K562 (cell line): ENCODE results near the gene DYNLT5. TPM values are rescaled to one million over a fixed set of nuclear protein-coding genes. Genes with fewer than 3 reads are reported as not detected.

Experiments
- ATAC-seq: fragments of 200-7000 bp; cut with Tn5 transposase; 3 replicates; pipeline ENCODE4 v1.9.1; 2020; ENCODE audit warnings: moderate library complexity
- BruUV-seq: library from RNA; stranded (reverse); fragments of 400-500 nt; replicated peaks from 2 replicates; lab custom pipeline; 2021; lab: Mats Ljungman, UMichigan
- CTCF ChIA-PET: fragments of 300-600 bp; formaldehyde crosslinking; extraction: SDS; loops from one replicate; lab custom pipeline; 2021; ENCODE audit warnings: low intra/inter-chr PET ratio; lab: Yijun Ruan, JAX
- POLR2A ChIA-PET: fragments of 300-600, 350-650 bp; sonication (Branson Sonifier 250); formaldehyde crosslinking; extraction: SDS; loops from one replicate; lab custom pipeline; 2021; ENCODE audit warnings: antibody characterized with exemption, inconsistent platforms; lab: Yijun Ruan, JAX
- DNase-seq, 4 experiments: peaks; one replicate each; pipeline versions ENCODE4 v3.0.0 to v3.0.0-alpha.2; 2011 to 2018; ENCODE audit warnings: low spot score in 3 of 4, mixed read lengths in 3 of 4; ENCODE audit errors: extremely low read depth in 1 of 4
- FAIRE-seq: peaks from 2 replicates; lab custom pipeline; 2011; peaks lifted over from hg19 to GRCh38; lab: Jason Lieb, UNC
- H2AFZ ChIP-seq: 2 replicates; pipeline ENCODE4 v1.6.0; 2011; ENCODE audit warnings: low read depth, low read length, control low read depth, inconsistent platforms
- H3K27ac ChIP-seq: fragments of 200-600 bp; 3 replicates; pipeline ENCODE4 v1.8.0; 2011; ENCODE audit warnings: low read depth, mild to moderate bottlenecking, control low read depth, inconsistent platforms, low read length, moderate library complexity, mixed read lengths; ENCODE audit errors: extremely low read depth
- H3K27me3 ChIP-seq, 2 experiments: fragments of 300-600 bp in 1 of 2; 2 replicates in 1 of 2; 3 replicates in 1 of 2; pipeline versions ENCODE4 v1.6.0 to v1.8.0; 2011; ENCODE audit warnings: inconsistent platforms in 2 of 2, low read length in 2 of 2, mild to moderate bottlenecking in 1 of 2, mixed read lengths in 1 of 2, moderate library complexity in 1 of 2; ENCODE audit not compliant: control insufficient read depth in 2 of 2, insufficient read depth in 2 of 2
- H3K36me3 ChIP-seq: fragments of 300-600 bp; 3 replicates; pipeline ENCODE4 v1.8.0; 2011; ENCODE audit warnings: mild to moderate bottlenecking, low read length, inconsistent platforms; ENCODE audit not compliant: control insufficient read depth, insufficient read depth
- H3K4me1 ChIP-seq, 2 experiments: fragments of 200-600 bp in 1 of 2; replicated peaks in 1 of 2; 2 replicates in 1 of 2; 3 replicates in 1 of 2; pipeline versions ENCODE4 v1.5.1 to v1.8.0; 2011; ENCODE audit warnings: inconsistent platforms in 2 of 2, low read length in 2 of 2, mild to moderate bottlenecking in 1 of 2, mixed read lengths in 1 of 2, moderate library complexity in 1 of 2; ENCODE audit not compliant: control insufficient read depth in 2 of 2, insufficient read depth in 2 of 2
- H3K4me2 ChIP-seq: 2 replicates; pipeline ENCODE4 v1.6.1; 2011; ENCODE audit warnings: low read length, control low read depth, inconsistent platforms, mixed read lengths; ENCODE audit not compliant: insufficient read depth
- H3K4me3 ChIP-seq: fragments of 200-600 bp; sonication (generic), shearing (Covaris generic); 2 replicates; pipeline ENCODE4 v1.5.1; 2016; ENCODE audit warnings: control low read depth, inconsistent platforms
- H3K79me2 ChIP-seq: fragments of 200-600 bp; 3 replicates; pipeline ENCODE4 v1.8.0; 2011; ENCODE audit warnings: low read length, inconsistent platforms; ENCODE audit not compliant: control insufficient read depth, insufficient read depth
- H3K9ac ChIP-seq, 2 experiments: 2 replicates each; pipeline versions ENCODE4 v1.6.0 to v1.6.1; 2011; ENCODE audit warnings: low read depth in 2 of 2, low read length in 2 of 2, control low read depth in 1 of 2, inconsistent platforms in 1 of 2, mild to moderate bottlenecking in 1 of 2, mixed read lengths in 1 of 2; ENCODE audit not compliant: insufficient read depth in 1 of 2
- H3K9me1 ChIP-seq: one replicate; pipeline ENCODE4 v1.6.0; 2011; ENCODE audit warnings: inconsistent platforms, mild to moderate bottlenecking, low read length, moderate library complexity; ENCODE audit not compliant: control insufficient read depth, insufficient read depth
- H3K9me3 ChIP-seq: replicated peaks from 2 replicates; pipeline ENCODE4 v1.5.1; 2011; ENCODE audit warnings: low read depth, low read length, inconsistent platforms; ENCODE audit not compliant: control insufficient read depth, insufficient read depth
- H4K20me1 ChIP-seq: replicated peaks from 2 replicates; pipeline ENCODE4 v1.6.1; 2011; ENCODE audit warnings: low read length, inconsistent platforms, mixed read lengths; ENCODE audit not compliant: control insufficient read depth, insufficient read depth
- ERF ChIP-seq: fragments of 450-650 bp; formaldehyde crosslinking; IDR thresholded peaks from 2 replicates; pipeline ENCODE4 v1.4.0; 2020; ENCODE audit warnings: mild to moderate bottlenecking, mixed read lengths
- MAZ ChIP-seq, 2 experiments: fragments of 450-650 bp in 1 of 2; sonication (generic) in 1 of 2; formaldehyde crosslinking; IDR thresholded peaks in 1 of 2; conservative IDR thresholded peaks in 1 of 2; 2 replicates each; pipeline versions ENCODE4 v1.4.0 to v1.5.0; 2020; ENCODE audit warnings: mild to moderate bottlenecking in 1 of 2, missing genetic modification reagents in 1 of 2
- POLR2AphosphoS5 ChIP-seq: IDR thresholded peaks from 2 replicates; pipeline ENCODE4 v1.6.1; 2011; ENCODE audit warnings: mild to moderate bottlenecking, low read depth, low read length, moderate library complexity; ENCODE audit not compliant: control insufficient read depth, insufficient read depth
- SMAD2 ChIP-seq: fragments of 150-350 bp; IDR thresholded peaks from 2 replicates; pipeline ENCODE4 v1.6.1; 2014; ENCODE audit warnings: low read depth, mild to moderate bottlenecking, low read length
- YY1 ChIP-seq, 3 experiments: IDR thresholded peaks; 2 replicates each; pipeline ENCODE4 v1.6.1; 2011; ENCODE audit warnings: low read length in 2 of 3, mild to moderate bottlenecking in 2 of 3, moderate library complexity in 2 of 3, borderline replicate concordance in 1 of 3, control low read depth in 1 of 3, low read depth in 1 of 3; ENCODE audit not compliant: insufficient read depth in 3 of 3, insufficient replicate concordance in 2 of 3, control insufficient read depth in 1 of 3, insufficient read length in 1 of 3; ENCODE audit errors: extremely low read depth in 1 of 3
- ZNF253 ChIP-seq: fragments of 250-450 bp; sonication (Bioruptor Pico); conservative IDR thresholded peaks from 2 replicates; pipeline ENCODE4 v1.6.1; 2021; ENCODE audit warnings: mild to moderate bottlenecking
- ZNF511 ChIP-seq: sonication (generic); formaldehyde crosslinking; IDR thresholded peaks from 2 replicates; pipeline ENCODE4 v1.8.0; 2022; ENCODE audit warnings: mild to moderate bottlenecking, missing genetic modification reagents
- ZZZ3 ChIP-seq: fragments of 450-650 bp; IDR thresholded peaks from 2 replicates; pipeline ENCODE4 v1.6.1; 2016; ENCODE audit warnings: antibody characterized with exemption, mild to moderate bottlenecking, moderate library complexity
- WGBS: fragments of 100-300 bp; shearing (Covaris generic); methylation state at CpG from one replicate; pipeline ENCODE4 v1.1.6; 2016; ENCODE audit warnings: low coverage, mixed read lengths; ENCODE audit not compliant: insufficient coverage; ENCODE audit errors: missing lambda C conversion rate; 5-methylcytosine and 5-hydroxymethylcytosine counted together
- in situ Hi-C: fragments of 300-500 bp; cut with MboI; formaldehyde crosslinking; loops from 4 replicates; pipeline ENCODE4 v1.15.0; 2018; ENCODE audit warnings: inconsistent platforms, mixed read lengths
- intact Hi-C: fragments of 100-400 bp; cut with micrococcal nuclease; formaldehyde crosslinking; loops from 2 replicates; pipeline ENCODE4 v1.14.2; 2022
- polyA plus RNA-seq, 8 experiments: library from polyadenylated mRNA; depleted of rRNA in 4 of 8; stranded (reverse) in 5 of 8; unstranded in 3 of 8; fragments of >200 nt; fragmentation: Nextera tagmentation in 2 of 8; fragmentation: Illumina TruSeq in 1 of 8; extraction: Ambion mirVana in 2 of 8; extraction: Trizol in 1 of 8; gene quantifications; 2 replicates each; pipeline versions ENCODE4 v1.2.1 to v1.2.3, GENCODE V29; 2011 to 2014; ENCODE audit warnings: inconsistent platforms in 1 of 8, missing spikeins in 1 of 8
- total RNA-seq, 7 experiments: library from RNA; depleted of rRNA in 6 of 7; stranded (reverse); fragments of >200 nt in 6 of 7; fragmentation: Illumina TruSeq in 2 of 7; extraction: Trizol in 2 of 7; gene quantifications; 2 replicates each; pipeline versions ENCODE4 v1.2.1 to v1.2.3, GENCODE V29; 2011 to 2021; ENCODE audit warnings: low replicate concordance in 1 of 7

DYNLT5 gene
- total and polyA plus RNA-seq, 9 of the 15 experiments (the other 6 are each of a cell fraction or from before 2014, with no cell fraction given) = not detected

- FAIRE-seq (no peak), DNase-seq (no peak), ATAC-seq (no peak)
- ChIA-PET CTCF (no interaction called here), POLR2A (interaction anchor here (0.6 kb wide), 2 partner anchors 200 to 241 kb away, joined by 3 read pairs; no protein-coding TSS in a partner anchor)
- Histone ChIP-seq H2AFZ (no peak overlapping the region), H3K4me2 (no peak overlapping the region), H3K9me3 (no peaks in the 10 kb centered on the region), H3K79me2 (no peaks in the 10 kb centered on the region), H3K27me3 (no peaks in the 10 kb centered on the region), H3K4me1 (peaks cover 0 to 4% of the 10 kb centered on the region in 2 experiments; a peak in 1 of 5 replicates), H3K4me3 (no peak overlapping the region), H3K36me3 (no peaks in the 10 kb centered on the region), H3K27ac (no peak overlapping the region), H3K9me1 (no peaks in the 10 kb centered on the region), H3K9ac (no peak overlapping the region), H4K20me1 (no peaks in the 10 kb centered on the region)
- TF ChIP-seq POLR2AphosphoS5 (no peak), YY1 (IDR thresholded peaks at IDR 0.05; ENCODE audit: borderline replicate concordance in 1 of 3, control insufficient read depth in 1 of 3, extremely low read depth in 1 of 3, insufficient read depth in 3 of 3, insufficient read length in 1 of 3, insufficient replicate concordance in 2 of 3, low read depth in 1 of 3, low read length in 2 of 3) (no peak), ERF (CRISPR knock-in tag) (no peak), ZZZ3 (no peak), ZNF511 (CRISPR knock-in tag) (no peak), MAZ (CRISPR knock-in tag; conservative IDR thresholded peaks at IDR 0.05 in 1 of 2, IDR thresholded peaks at IDR 0.05 in 1 of 2) (no peak), ZNF253 (CRISPR knock-in tag) (no peak), SMAD2 (no peak)
- 0% methylated on average over 1 of the region's 1 CpG for WGBS
- no TSS peak for BruUV-seq
- intact Hi-C loops = no loop called here
- in situ Hi-C loops = no loop called here
Observed at GRCh38 chr1:66747501-66747900, 4.8 kb upstream of the DYNLT5 start.
